IMR-90 (cell line): Measurements from ENCODE around the gene COPS4. TPM values are rescaled to one million over a fixed set of nuclear protein-coding genes. Genes with fewer than 3 reads are reported as not detected.

Experiments used
- ATAC-seq: fragments of 200-7000 bp; cut with Tn5 transposase; 2 replicates; pipeline ENCODE4 v1.9.1; 2020; ENCODE audit warnings: low read depth, mild to moderate bottlenecking, moderate library complexity
- BruUV-seq: library from RNA; stranded (reverse); fragments of 400-500 nt; replicated peaks from 2 replicates; lab custom pipeline; 2021; lab: Mats Ljungman, UMichigan
- CTCF ChIA-PET: fragments of 300-600 bp; formaldehyde crosslinking; extraction: SDS; loops from one replicate; lab custom pipeline; 2021; ENCODE audit warnings: antibody characterized with exemption; lab: Yijun Ruan, JAX
- POLR2A ChIA-PET: fragments of 300-600 bp; sonication (Branson Sonifier 250); formaldehyde crosslinking; loops from one replicate; lab custom pipeline; 2022; ENCODE audit warnings: antibody characterized with exemption; ENCODE audit not compliant: unreplicated experiment; lab: Charles Lee
- DNase-seq: peaks from one replicate; pipeline ENCODE4 v3.0.0; 2013
- H2AFZ ChIP-seq: replicated peaks from 2 replicates; pipeline ENCODE3; 2013; ENCODE audit warnings: low read length, mild to moderate bottlenecking; ENCODE audit not compliant: poor library complexity
- H2AK5ac ChIP-seq: 2 replicates; pipeline ENCODE4 v1.6.1; 2013; ENCODE audit warnings: low read depth, low read length, inconsistent platforms
- H2AK9ac ChIP-seq: replicated peaks from 2 replicates; pipeline ENCODE3; 2013; ENCODE audit warnings: mild to moderate bottlenecking, low read depth, low read length, moderate library complexity; ENCODE audit not compliant: poor library complexity
- H2BK120ac ChIP-seq: 2 replicates; pipeline ENCODE4 v1.6.1; 2013; ENCODE audit warnings: low read depth, low read length, inconsistent platforms
- H2BK15ac ChIP-seq: 3 replicates; pipeline ENCODE4 v1.6.1; 2013; ENCODE audit warnings: low read depth, low read length, inconsistent platforms
- H2BK20ac ChIP-seq: 2 replicates; pipeline ENCODE4 v1.6.1; 2013; ENCODE audit warnings: low read depth, mild to moderate bottlenecking, inconsistent platforms, low read length, moderate library complexity
- H2BK5ac ChIP-seq: 2 replicates; pipeline ENCODE4 v1.6.1; 2013; ENCODE audit warnings: mild to moderate bottlenecking, low read depth, low read length, inconsistent platforms; ENCODE audit not compliant: poor library complexity, severe bottlenecking
- H3K14ac ChIP-seq: replicated peaks from 2 replicates; pipeline ENCODE4 v1.6.1; 2013; ENCODE audit warnings: low read depth, low read length, inconsistent platforms
- H3K18ac ChIP-seq: 2 replicates; pipeline ENCODE4 v1.6.1; 2013; ENCODE audit warnings: low read depth, low read length, control low read depth
- H3K23ac ChIP-seq: 2 replicates; pipeline ENCODE4 v1.6.1; 2013; ENCODE audit warnings: low read depth, low read length, inconsistent platforms
- H3K27ac ChIP-seq: 2 replicates; pipeline ENCODE4 v1.5.1; 2013; ENCODE audit warnings: mild to moderate bottlenecking, control low read depth, low read length; ENCODE audit not compliant: insufficient read depth
- H3K27me3 ChIP-seq: 2 replicates; pipeline ENCODE4 v1.6.1; 2013; ENCODE audit warnings: low read length; ENCODE audit not compliant: control insufficient read depth, insufficient read depth
- H3K36me3 ChIP-seq: 2 replicates; pipeline ENCODE4 v1.6.1; 2013; ENCODE audit warnings: low read length, mixed read lengths; ENCODE audit not compliant: control insufficient read depth, insufficient read depth
- H3K4ac ChIP-seq: 2 replicates; pipeline ENCODE4 v1.6.1; 2013; ENCODE audit warnings: low read depth, low read length, inconsistent platforms
- H3K4me1 ChIP-seq: 2 replicates; pipeline ENCODE4 v1.6.1; 2013; ENCODE audit warnings: low read length, mixed read lengths; ENCODE audit not compliant: control insufficient read depth, insufficient read depth
- H3K4me2 ChIP-seq: 2 replicates; pipeline ENCODE4 v1.6.1; 2013; ENCODE audit warnings: low read depth, mild to moderate bottlenecking, control low read depth, low read length, moderate library complexity
- H3K4me3 ChIP-seq: 2 replicates; pipeline ENCODE4 v1.5.1; 2013; ENCODE audit warnings: low read depth, mild to moderate bottlenecking, control low read depth, low read length, moderate library complexity; ENCODE audit not compliant: insufficient read depth
- H3K56ac ChIP-seq: 2 replicates; pipeline ENCODE4 v1.6.1; 2013; ENCODE audit warnings: low read length, inconsistent platforms; ENCODE audit not compliant: insufficient read depth; ENCODE audit errors: extremely low read depth
- H3K79me1 ChIP-seq, 2 experiments: 2 replicates each; pipeline ENCODE4 v1.6.1; 2013; ENCODE audit warnings: low read length in 2 of 2, inconsistent platforms in 1 of 2, low read depth in 1 of 2
- H3K9ac ChIP-seq: 2 replicates; pipeline ENCODE4 v1.6.1; 2013; ENCODE audit warnings: low read depth, low read length, control low read depth
- H3K9me1 ChIP-seq: 2 replicates; pipeline ENCODE4 v1.6.1; 2013; ENCODE audit warnings: low read length, inconsistent platforms; ENCODE audit not compliant: insufficient read depth
- H3K9me3 ChIP-seq: 2 replicates; pipeline ENCODE4 v1.6.1; 2013; ENCODE audit warnings: low read length; ENCODE audit not compliant: control insufficient read depth, insufficient read depth
- H4K20me1 ChIP-seq: 2 replicates; pipeline ENCODE4 v1.6.1; 2013; ENCODE audit warnings: low read length, inconsistent platforms; ENCODE audit not compliant: insufficient read depth
- H4K5ac ChIP-seq: 2 replicates; pipeline ENCODE4 v1.6.1; 2013; ENCODE audit warnings: mild to moderate bottlenecking, low read depth, low read length, control low read depth
- H4K8ac ChIP-seq, 2 experiments: 2 replicates each; pipeline ENCODE4 v1.6.1; 2013; ENCODE audit warnings: low read depth in 2 of 2, low read length in 2 of 2, control low read depth in 1 of 2, inconsistent platforms in 1 of 2
- H4K91ac ChIP-seq: 2 replicates; pipeline ENCODE4 v1.6.1; 2013; ENCODE audit warnings: low read depth, low read length, inconsistent platforms; ENCODE audit not compliant: insufficient read depth
- CEBPB ChIP-seq: IDR thresholded peaks from 2 replicates; pipeline ENCODE4 v1.6.1; 2012; ENCODE audit warnings: low read depth, low read length, improper control_type of control experiment
- CTCF ChIP-seq: conservative IDR thresholded peaks from 2 replicates; pipeline ENCODE4 v1.5.1; 2012; ENCODE audit warnings: mild to moderate bottlenecking, low read depth, low read length, improper control_type of control experiment
- ELK1 ChIP-seq: fragments of 150-350 bp; IDR thresholded peaks from 2 replicates; pipeline ENCODE4 v1.6.1; 2016; ENCODE audit warnings: low read depth, mild to moderate bottlenecking, low read length, moderate library complexity, borderline replicate concordance
- MAFK ChIP-seq: IDR thresholded peaks from 2 replicates; pipeline ENCODE4 v1.6.1; 2012; ENCODE audit warnings: low read depth, low read length, improper control_type of control experiment
- MAZ ChIP-seq: IDR thresholded peaks from 2 replicates; pipeline ENCODE4 v1.6.1; 2012; ENCODE audit warnings: low read depth, mild to moderate bottlenecking, low read length, improper control_type of control experiment, moderate library complexity, borderline replicate concordance
- NFE2L2 ChIP-seq: fragments of 150-350 bp; IDR thresholded peaks from 2 replicates; pipeline ENCODE4 v1.6.1; 2016; ENCODE audit warnings: low read depth, mild to moderate bottlenecking, low read length
- RAD21 ChIP-seq: IDR thresholded peaks from 2 replicates; pipeline ENCODE4 v1.6.1; 2012; ENCODE audit warnings: low read length, improper control_type of control experiment
- RFX5 ChIP-seq: IDR thresholded peaks from 2 replicates; pipeline ENCODE4 v1.8.0; 2012; ENCODE audit warnings: low read depth, mild to moderate bottlenecking, low read length, moderate library complexity
- SMC3 ChIP-seq: fragments of 150-350 bp; IDR thresholded peaks from 2 replicates; pipeline ENCODE4 v1.6.1; 2016; ENCODE audit warnings: low read depth, mild to moderate bottlenecking, antibody characterized with exemption, low read length, moderate library complexity
- USF2 ChIP-seq: fragments of 150-350 bp; IDR thresholded peaks from 2 replicates; pipeline ENCODE4 v1.6.1; 2017; ENCODE audit warnings: mild to moderate bottlenecking, antibody characterized with exemption, low read length, low read depth
- WGBS, 2 experiments: methylation state at CpG; one replicate each; pipeline versions ENCODE4 v1.1.5 to v1.1.7; 2013; ENCODE audit warnings: missing lambda C conversion rate in 2 of 2; ENCODE audit not compliant: insufficient read length in 1 of 2; ENCODE audit errors: extremely low coverage in 2 of 2; 5-methylcytosine and 5-hydroxymethylcytosine counted together
- dilution Hi-C: fragments of 300-500 bp; cut with HindIII; formaldehyde crosslinking; loops from one replicate; pipeline ENCODE4 v1.14.3; 2018; ENCODE audit warnings: low sequenced_read_pairs; ENCODE audit not compliant: unreplicated experiment
- in situ Hi-C: fragments of 300-500 bp; cut with MboI; formaldehyde crosslinking; loops from 3 replicates; pipeline ENCODE4 v1.14.3; 2019; ENCODE audit warnings: low sequenced_read_pairs, inconsistent platforms, mixed read lengths
- intact Hi-C: fragments of 100-400 bp; cut with micrococcal nuclease; formaldehyde crosslinking; loops from 2 replicates; pipeline ENCODE4 v1.10.0; 2022
- polyA plus RNA-seq, 3 experiments: library from polyadenylated mRNA; depleted of rRNA; stranded (reverse); fragments of >200 nt; gene quantifications; 2 replicates each; pipeline ENCODE4 v1.2.3, GENCODE V29; 2012; ENCODE audit warnings: low replicate concordance in 1 of 3
- total RNA-seq: library from RNA; depleted of rRNA; stranded (reverse); fragments of >200 nt; gene quantifications from 2 replicates; pipeline ENCODE4 v1.2.3, GENCODE V29; 2012

Gene COPS4
- total and polyA plus RNA-seq, 2 of the 4 experiments (the other 2 are of a cell fraction) = 40.1 to 115 TPM

GRCh38 chr4:83067058-83067639 lies 32.2 kb downstream of the COPS4 start:
- in situ Hi-C loops (loop anchor here (5.0 kb wide), 1 partner anchor 190 kb away; no protein-coding TSS in a partner anchor), intact Hi-C loops (no loop called here), dilution Hi-C loops (no loop called here)
- no peak overlapping the region for H3K9ac ChIP-seq
- no peak overlapping the region for H3K4me2 ChIP-seq
- H2AK5ac ChIP-seq = no peak overlapping the region
- WGBS, 2 experiments = no CpG with 5 or more reads among the region's 10 CpGs
- H4K5ac ChIP-seq = no peak overlapping the region
- no peak overlapping the region for H2BK5ac ChIP-seq
- H3K79me1 ChIP-seq = peaks cover 0 to 4% of the 10 kb centered on the region in 2 experiments; a peak in 1 of 4 replicates
- H4K8ac ChIP-seq = no peak overlapping the region
- H2BK15ac ChIP-seq = no peak overlapping the region
- peaks cover 30% of the 10 kb centered on the region for H3K36me3 ChIP-seq
- no peak for TF ChIP-seq ELK1
- TF ChIP-seq RFX5 = no peak
- no peak for TF ChIP-seq CEBPB
- no peak for TF ChIP-seq MAFK
- TF ChIP-seq RAD21 = no peak
- TF ChIP-seq SMC3 = no peak
- TF ChIP-seq NFE2L2 = no peak
- no peak for TF ChIP-seq USF2
- no peak for TF ChIP-seq CTCF
- no peak for TF ChIP-seq MAZ
- no peaks in the 10 kb centered on the region for H4K20me1 ChIP-seq
- ATAC-seq (no peak), DNase-seq (no peak)
- no peak overlapping the region for H2BK120ac ChIP-seq
- no peak overlapping the region for H3K4ac ChIP-seq
- BruUV-seq = no TSS peak
- no peak overlapping the region for H3K18ac ChIP-seq
- H3K27me3 ChIP-seq = no peaks in the 10 kb centered on the region
- H2AK9ac ChIP-seq = no peak overlapping the region
- H2BK20ac ChIP-seq = no peak overlapping the region
- H3K27ac ChIP-seq = no peak overlapping the region
- H3K4me1 ChIP-seq = peaks cover 4% of the 10 kb centered on the region
- no peak overlapping the region for H3K23ac ChIP-seq
- H3K9me1 ChIP-seq = peaks cover 3% of the 10 kb centered on the region; the same call in 1 of the 2 replicates
- H3K9me3 ChIP-seq = no peaks in the 10 kb centered on the region
- CTCF ChIA-PET = interaction anchor here (0.6 kb wide), 1 partner anchor 408 kb away, joined by 3 read pairs; no protein-coding TSS in a partner anchor
- no peak overlapping the region for H4K91ac ChIP-seq
- no peak overlapping the region for H3K14ac ChIP-seq
- H3K4me3 ChIP-seq = no peak overlapping the region
- POLR2A ChIA-PET = no interaction called here
- no peak overlapping the region for H2AFZ ChIP-seq
- H3K56ac ChIP-seq = no peak overlapping the region
